A172 (cell line): ENCODE measurements around the gene SLC34A3. TPM values are rescaled to one million over a fixed set of nuclear protein-coding genes. Genes with fewer than 3 reads are reported as not detected.

Experiments used
- DNase-seq: peaks from one replicate; pipeline ENCODE4 v3.0.0-alpha.2; 2015; ENCODE audit warnings: low spot score
- total RNA-seq: library from RNA; depleted of rRNA; stranded (reverse); fragments of >200 nt; shearing (Covaris generic); gene quantifications from 2 replicates; pipeline ENCODE4 v1.2.3, GENCODE V29; 2014

SLC34A3 gene
- total RNA-seq, 1 experiment from 2014 or later, result 1.6 TPM

- DNase-seq, result peak; percentile 41
These were observed 24.9 kb downstream of the SLC34A3 start for GRCh38 chr9:137255448-137256114.

GRCh38 chr9:137256362-137256761 lies 25.7 kb downstream of the SLC34A3 start:
- DNase-seq, result no peak

- DNase-seq, result no peak
These were observed 26.2 kb downstream of the SLC34A3 start for GRCh38 chr9:137256856-137257255.

GRCh38 chr9:137262173-137262908 lies 31.6 kb downstream of the SLC34A3 start:
- DNase-seq, result peak; percentile 60

- no peak for DNase-seq
These were observed 32.2 kb downstream of the SLC34A3 start for GRCh38 chr9:137262909-137263285.

GRCh38 chr9:137263506-137263905 lies 32.8 kb downstream of the SLC34A3 start:
- no peak for DNase-seq

GRCh38 chr9:137264067-137264466 lies 33.4 kb downstream of the SLC34A3 start:
- no peak for DNase-seq

- no peak for DNase-seq
These were observed 34.9 kb downstream of the SLC34A3 start for GRCh38 chr9:137265496-137266161.

GRCh38 chr9:137266162-137266527 lies 35.4 kb downstream of the SLC34A3 start:
- DNase-seq, result no peak

- no peak for DNase-seq
These were observed 36.1 kb downstream of the SLC34A3 start for GRCh38 chr9:137266585-137267453.

- no peak for DNase-seq
These were observed 37.2 kb downstream of the SLC34A3 start for GRCh38 chr9:137267933-137268355.

- no peak for DNase-seq
These were observed 38.0 kb downstream of the SLC34A3 start for GRCh38 chr9:137268538-137269201.

- DNase-seq, result peak; percentile 83
These were observed 38.6 kb downstream of the SLC34A3 start for GRCh38 chr9:137269231-137269772.

GRCh38 chr9:137270929-137271695 lies 40.4 kb downstream of the SLC34A3 start:
- DNase-seq, result no peak

- no peak for DNase-seq
These were observed 41.0 kb downstream of the SLC34A3 start for GRCh38 chr9:137271696-137272076.

- DNase-seq, result no peak
These were observed 41.8 kb downstream of the SLC34A3 start for GRCh38 chr9:137272241-137273094.

GRCh38 chr9:137273095-137273490 lies 42.4 kb downstream of the SLC34A3 start:
- no peak for DNase-seq

- DNase-seq, result no peak
These were observed 43.1 kb downstream of the SLC34A3 start for GRCh38 chr9:137273611-137274320.

- no peak for DNase-seq
These were observed 44.5 kb downstream of the SLC34A3 start for GRCh38 chr9:137275203-137275587.
